Esophagus muscularis mucosa (tissue), 3 donors: ENCODE data around the gene OR10A6.

Source experiments
- CTCF ChIP-seq, 3 experiments: fragments of 200-600 bp in 2 of 3; fragments of 450-650 bp in 1 of 3; sonication (generic) in 2 of 3; IDR thresholded peaks; one replicate each; pipeline ENCODE4 v1.5.1; 2017 to 2019; ENCODE audit warnings: antibody characterized with exemption in 3 of 3, mild to moderate bottlenecking in 2 of 3, moderate library complexity in 1 of 3
- POLR2A ChIP-seq: fragments of 450-650 bp; IDR thresholded peaks from one replicate; pipeline ENCODE4 v1.6.1; 2017; ENCODE audit warnings: antibody characterized with exemption, moderate library complexity, mild to moderate bottlenecking, low read depth

- no peak for TF ChIP-seq POLR2A
- no peak for TF ChIP-seq CTCF (IDR thresholded peaks at IDR 0.05)
These were observed 48.2 kb downstream of the OR10A6 start for GRCh38 chr11:7882860-7883259.
